GM18507 (cell line): ENCODE data around the gene CT47A1.
"Not testable (repeated sequence)": the region's sequence is repeated elsewhere in the genome, so short reads cannot be mapped to it uniquely, and the experiment has no call there.

Experiments
- DNase-seq: peaks from one replicate; pipeline ENCODE4 v3.0.0; 2011; ENCODE audit warnings: low read depth; ENCODE audit not compliant: insufficient read length; ENCODE audit errors: extremely low spot score
- FAIRE-seq: peaks from 2 replicates; lab custom pipeline; 2011; peaks lifted over from hg19 to GRCh38; lab: Jason Lieb, UNC

The CT47A1 gene

GRCh38 chrX:120985660-120986059 is at the start of gene CT47A1:
Gene CT47A1 (minus strand): TSS chrX:120985760. CDS start chrX:120985529, 231 bp downstream.
- not testable (repeated sequence) for FAIRE-seq, DNase-seq

GRCh38 chrX:121032531-121032930 is 47.0 kb upstream of the CT47A1 start:
- DNase-seq: no peak
- FAIRE-seq: no peak

DNA sequence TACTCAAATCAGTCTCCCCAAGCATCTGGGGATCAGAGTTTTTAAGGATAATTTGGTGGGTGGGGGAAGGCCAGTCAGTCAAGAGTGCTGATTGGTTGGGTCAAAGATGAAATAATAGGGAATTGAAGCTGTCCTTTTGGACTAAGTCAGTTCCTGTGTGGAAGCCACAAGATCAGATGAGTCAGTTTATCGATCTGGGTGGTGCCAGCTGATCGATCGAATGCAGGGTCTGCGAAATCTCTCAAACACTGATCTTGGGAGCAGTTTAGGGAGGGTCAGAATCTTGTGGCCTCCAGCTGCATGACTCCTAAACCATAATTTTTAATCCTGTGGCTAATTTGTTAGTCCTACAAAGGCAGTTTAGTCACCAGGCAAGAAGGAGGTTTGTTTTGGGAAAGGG is 44.5 kb upstream of the CT47A1 start:
- FAIRE-seq (no peak), DNase-seq (no peak)

- FAIRE-seq (no peak), DNase-seq (no peak)
These were observed 42.9 kb upstream of the CT47A1 start for GRCh38 chrX:121028419-121028818.

DNA sequence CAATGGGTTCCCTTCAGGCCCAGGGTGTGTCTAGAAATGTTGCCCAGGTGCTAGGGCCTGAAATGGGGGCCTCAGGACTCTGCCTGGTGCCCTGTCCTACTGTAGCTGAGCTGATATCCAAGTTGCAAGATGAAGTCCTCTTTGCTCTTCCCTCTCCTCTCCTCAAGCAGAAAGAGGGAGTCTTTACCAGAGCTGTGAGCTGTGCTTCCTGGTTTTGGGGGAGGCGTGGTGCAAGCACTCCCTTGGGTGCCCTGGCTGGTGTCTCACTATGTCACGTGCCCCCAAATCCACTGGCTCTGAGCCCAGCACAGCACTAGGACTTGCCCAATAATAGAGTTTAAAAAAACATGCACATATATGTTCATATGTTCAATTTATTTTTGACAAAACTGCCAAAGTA is 29.3 kb upstream of the CT47A1 start:
- no peak for FAIRE-seq

GRCh38 chrX:121013897-121014455 is 28.4 kb upstream of the CT47A1 start:
- FAIRE-seq: no peak

More for the DNA sequence above, 29.3 kb upstream of the CT47A1 start:
- no peak for DNase-seq

GRCh38 chrX:121011254-121011653 is 25.7 kb upstream of the CT47A1 start:
- DNase-seq (no peak), FAIRE-seq (no peak)

More at GRCh38 chrX:121013897-121014455, 28.4 kb upstream of the CT47A1 start:
- DNase-seq: no peak

GRCh38 chrX:121010218-121010617 is 24.7 kb upstream of the CT47A1 start:
- no peak for FAIRE-seq
- no peak for DNase-seq

- FAIRE-seq (no peak), DNase-seq (no peak)
These were observed 24.2 kb upstream of the CT47A1 start for GRCh38 chrX:121009764-121010163.

- no peak for FAIRE-seq
These were observed 23.4 kb upstream of the CT47A1 start for GRCh38 chrX:121008920-121009319.

DNA sequence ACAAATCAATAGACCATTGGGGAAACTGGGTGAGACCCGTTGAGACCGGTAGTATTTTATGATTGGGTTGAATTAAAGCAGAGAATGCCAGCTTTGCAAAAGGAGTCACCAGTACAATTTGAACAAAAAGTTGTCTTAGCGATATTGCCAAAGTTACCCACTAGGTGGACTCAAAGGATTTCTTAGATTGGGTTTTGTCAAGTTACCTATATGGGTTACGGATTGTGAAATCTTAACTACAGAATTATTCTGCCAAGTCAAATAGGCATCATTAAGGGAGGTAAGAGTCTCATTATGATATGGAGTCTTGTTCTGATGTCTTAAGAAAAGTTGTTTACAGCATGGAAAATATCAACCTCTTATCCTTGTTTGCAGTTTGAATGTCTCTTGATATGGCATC is 15.0 kb upstream of the CT47A1 start:
- FAIRE-seq: peak; percentile 39

More at GRCh38 chrX:121008920-121009319, 23.4 kb upstream of the CT47A1 start:
- DNase-seq: no peak

DNA sequence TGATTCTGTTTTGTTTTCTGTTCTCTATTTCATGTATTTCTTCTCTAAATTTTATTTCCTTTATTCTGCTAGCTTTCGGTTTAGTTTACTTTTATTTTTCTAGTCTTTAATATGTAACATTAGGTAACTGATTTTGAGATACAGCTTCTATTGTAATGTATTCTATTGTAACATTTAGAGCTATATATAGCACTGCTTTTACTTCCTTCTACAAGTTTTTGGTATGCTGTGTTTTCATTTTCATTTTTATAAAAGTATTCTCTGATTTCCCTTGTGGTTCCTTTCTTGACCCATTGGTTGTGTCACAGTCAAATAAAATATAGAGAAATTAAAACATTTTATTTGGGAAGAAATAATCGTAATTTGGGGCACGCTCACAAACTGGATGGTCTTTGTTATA is 13.9 kb upstream of the CT47A1 start:
- FAIRE-seq: peak; percentile 21

More for the DNA sequence above, 15.0 kb upstream of the CT47A1 start:
- no peak for DNase-seq

DNA sequence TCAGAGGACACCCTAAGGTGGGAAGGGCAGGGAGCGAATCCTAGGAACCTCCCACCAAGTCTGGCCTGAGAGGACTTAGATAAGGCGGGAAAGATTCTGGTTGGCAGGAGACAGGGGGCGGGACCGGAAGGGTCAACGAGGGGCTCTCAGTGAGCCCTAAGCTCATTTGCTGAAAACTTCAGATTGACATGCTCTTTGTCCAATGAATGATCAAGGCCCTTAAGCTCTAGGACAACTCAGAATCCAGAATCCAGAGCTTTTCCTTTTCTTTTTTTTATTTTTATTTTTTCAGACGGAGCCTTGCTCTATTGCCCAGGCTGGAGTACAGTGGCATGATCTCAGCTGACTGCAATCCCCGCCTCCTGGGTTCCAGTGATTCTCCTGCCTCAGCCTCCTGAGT is 29.1 kb downstream of the CT47A1 start, which contains the start of gene CT47A7:
Gene CT47A7, minus strand, starts transcription at position 101 of the 400 bp plus-strand sequence. CDS start 255 bp downstream, outside the sequence.
- DNase-seq, FAIRE-seq: not testable (repeated sequence)

More for the DNA sequence above, 13.9 kb upstream of the CT47A1 start:
- DNase-seq: no peak
